NK-92 (cell line): ENCODE measurements around the gene PRKCE.
"Not testable (repeated sequence)": the region's sequence is repeated elsewhere in the genome, so short reads cannot be mapped to it uniquely, and the experiment has no call there.

Source experiments
- DNase-seq: peaks from one replicate; lab custom pipeline; 2025; ENCODE audit not compliant: unreplicated experiment; lab: John Stamatoyannopoulos, UW

Gene PRKCE

DNA sequence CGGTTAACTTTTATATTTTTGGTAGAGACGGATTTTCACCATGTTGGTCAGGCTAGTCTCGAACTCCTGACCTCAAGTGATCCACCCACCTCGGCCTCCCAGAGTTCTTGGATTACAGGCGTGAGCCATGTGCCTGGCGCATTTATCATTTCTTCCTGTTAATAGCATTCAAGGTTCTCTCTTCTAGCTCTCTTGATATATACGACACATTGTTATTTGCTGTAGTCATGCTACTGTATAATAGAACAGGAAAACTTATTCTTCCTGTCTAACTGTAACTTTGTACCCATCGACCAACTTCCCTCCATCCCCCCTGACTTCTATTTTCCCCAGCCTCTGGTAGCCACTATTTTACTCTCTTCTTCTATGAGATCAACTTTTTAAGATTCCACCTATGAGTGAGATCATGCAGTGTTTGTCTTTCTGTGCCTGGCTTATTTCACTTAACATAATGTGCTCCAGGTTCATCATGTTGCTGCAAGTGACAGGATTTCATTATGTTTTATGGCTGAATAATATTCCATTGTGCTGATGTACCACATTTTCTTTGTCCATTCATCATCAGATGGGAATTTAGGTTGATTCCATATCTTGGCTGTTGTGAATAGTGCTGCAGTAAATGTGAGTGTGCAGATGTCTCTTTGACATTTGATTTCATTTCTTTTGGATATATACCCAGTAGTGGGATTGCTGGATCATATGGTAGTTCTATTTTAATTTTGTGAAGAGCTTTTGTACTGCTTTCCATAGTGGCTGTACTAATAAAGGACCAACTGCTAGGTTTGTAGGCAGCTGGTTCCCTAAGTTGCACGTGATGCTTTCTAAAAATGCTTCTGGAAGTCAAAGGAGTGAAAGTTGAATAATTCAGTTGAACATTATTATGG lies 205.2 kb downstream of the PRKCE start:
- no peak for DNase-seq

DNA sequence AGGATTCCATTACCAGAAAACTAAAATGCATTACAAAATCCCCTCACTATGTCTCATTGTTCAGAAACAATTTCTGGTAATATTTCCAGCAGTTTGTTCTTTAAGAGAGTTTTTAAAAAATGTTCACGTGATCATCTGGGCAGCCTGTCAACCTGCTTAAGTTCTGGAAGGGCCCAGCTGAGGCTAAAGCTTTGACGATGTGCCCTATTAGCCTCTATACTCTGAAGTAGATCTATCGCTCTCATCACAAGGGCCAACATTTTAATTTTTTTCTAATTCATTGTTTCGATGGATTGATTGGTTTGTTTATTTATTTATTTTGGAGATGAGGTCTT lies 205.8 kb downstream of the PRKCE start:
- DNase-seq = no peak

DNA sequence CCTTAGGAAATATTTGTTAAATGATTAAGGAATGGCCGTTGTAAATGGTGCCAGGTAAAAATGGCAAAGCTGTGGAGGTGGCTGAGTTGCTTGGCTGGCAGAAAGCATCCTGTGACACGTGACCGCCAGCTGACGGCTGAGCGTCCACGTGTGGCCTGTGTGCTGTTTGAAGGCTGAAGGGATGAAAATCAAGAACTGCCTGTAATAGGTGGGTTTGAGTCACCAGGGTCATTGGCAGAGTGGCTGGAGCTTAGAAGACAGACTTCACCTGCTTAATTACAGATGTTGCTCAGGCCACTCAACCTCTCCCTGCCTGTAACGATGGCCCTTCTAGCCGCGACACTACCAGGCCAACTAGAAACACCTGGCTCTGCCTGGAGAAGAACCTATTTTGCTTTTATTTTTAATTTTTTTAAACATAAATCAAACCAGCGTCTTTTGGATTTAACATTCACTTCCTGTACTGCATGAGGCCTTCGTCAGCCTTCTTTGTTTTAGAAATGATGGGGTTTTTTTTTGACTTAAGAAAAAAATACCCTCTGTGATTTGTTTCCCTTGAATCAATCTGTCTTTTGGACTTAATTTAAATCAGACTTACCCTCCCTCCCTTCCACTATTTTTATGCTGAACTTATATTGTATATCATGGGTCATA lies 206.5 kb downstream of the PRKCE start:
- DNase-seq = no peak

DNA sequence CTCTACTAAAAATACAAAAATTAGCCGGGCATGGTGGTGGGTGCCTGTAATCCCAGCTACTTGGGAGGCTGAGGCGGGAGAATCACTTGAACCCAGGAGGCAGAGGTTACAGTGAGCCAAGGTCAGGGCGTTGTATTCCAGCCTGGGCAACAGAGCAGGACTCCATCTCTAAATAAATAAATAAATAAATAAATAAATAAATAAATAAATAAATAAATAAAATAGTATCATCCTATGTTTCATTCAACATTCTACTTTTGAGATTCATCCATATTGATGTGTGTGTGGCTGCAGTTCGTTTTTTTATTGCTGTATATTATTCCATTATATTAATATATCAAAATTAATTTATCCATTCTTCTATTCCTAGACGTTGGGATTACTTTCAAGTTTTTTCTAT lies 207.4 kb downstream of the PRKCE start:
- DNase-seq = not testable (repeated sequence)

DNA sequence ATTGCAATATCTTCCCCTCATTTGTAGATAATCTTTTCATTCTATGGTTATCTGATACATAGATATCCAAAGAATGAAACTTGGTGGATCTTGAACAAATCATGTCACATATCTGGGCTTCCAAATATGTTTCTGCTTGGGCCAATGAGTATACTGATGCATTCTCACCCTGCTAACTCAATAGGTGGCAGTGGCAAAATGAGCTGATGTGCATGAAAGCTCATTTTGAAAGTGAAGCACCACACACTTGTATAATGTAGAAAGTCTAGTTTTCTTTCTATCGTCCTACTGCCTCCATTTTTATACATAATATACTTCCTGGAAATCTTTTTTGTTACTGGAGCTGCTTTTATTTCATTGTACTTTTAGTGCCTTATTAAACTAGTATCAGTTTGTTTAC lies 208.2 kb downstream of the PRKCE start:
- no peak for DNase-seq

DNA sequence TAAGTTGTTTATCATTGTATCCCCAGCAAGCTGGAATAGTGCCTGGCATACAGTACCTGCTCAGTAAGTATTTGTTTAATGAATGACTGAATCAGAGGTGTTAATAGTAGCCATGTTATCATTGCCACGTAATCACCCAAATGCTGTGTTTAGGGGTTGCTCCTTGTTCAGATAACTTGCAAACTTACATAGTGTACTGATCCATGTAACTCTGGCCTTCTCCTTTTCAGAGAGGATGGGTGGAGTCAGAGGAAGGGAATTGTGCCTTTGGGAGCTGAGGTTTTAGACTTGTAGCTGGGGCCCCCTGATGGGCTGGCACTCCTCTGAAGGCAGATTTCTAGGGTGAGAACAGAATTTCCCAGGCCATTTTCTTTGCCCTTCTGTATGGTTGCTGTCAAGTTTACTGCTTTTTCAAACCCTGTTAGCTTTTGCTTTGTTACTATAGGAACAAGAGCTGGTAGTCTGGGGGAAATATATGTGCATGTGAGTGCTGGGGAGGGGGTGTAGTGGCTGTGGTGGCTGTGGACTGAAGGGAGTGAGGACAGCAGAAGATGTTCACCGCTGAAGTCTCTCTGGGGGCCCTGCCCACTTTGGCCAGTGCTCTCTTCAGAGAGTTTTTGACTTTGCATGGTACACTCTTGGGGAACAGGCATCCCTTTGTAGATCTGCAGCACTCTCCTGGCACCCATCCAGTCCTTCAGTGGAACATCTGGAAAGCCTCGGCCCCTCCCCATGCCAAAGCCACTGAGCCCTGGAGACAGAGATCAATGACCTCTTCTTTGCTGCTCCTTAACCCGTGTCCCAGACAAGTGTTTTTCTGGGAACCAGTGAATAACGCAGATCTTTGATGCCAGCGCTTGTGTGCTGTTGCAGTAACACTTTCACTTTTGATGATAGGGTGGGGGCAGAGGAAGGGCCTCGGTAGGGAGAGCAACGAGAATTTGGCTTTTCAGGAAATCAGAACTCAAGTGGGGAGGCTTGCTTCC lies 209.0 kb downstream of the PRKCE start:
- DNase-seq = no peak

DNA sequence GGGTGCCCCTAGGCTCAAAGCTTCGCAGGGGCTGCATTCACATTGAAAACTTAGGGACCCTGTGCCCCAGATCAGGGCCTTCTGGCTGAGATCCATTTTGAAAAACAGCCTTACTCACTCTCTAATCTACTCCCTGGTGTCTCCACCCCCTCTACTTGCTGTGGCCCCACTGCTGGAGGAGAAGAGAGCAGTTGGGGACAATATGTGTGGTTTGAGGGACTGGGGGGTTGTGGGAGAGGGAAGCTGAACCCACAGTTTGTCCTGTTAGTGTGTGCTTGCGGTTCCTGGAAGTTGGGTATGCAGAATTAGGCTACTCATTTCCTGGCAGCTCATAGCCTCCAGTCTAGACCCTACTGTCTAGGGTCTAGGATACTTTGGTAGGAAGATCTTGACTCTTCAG lies 211.4 kb downstream of the PRKCE start:
- DNase-seq = no peak

DNA sequence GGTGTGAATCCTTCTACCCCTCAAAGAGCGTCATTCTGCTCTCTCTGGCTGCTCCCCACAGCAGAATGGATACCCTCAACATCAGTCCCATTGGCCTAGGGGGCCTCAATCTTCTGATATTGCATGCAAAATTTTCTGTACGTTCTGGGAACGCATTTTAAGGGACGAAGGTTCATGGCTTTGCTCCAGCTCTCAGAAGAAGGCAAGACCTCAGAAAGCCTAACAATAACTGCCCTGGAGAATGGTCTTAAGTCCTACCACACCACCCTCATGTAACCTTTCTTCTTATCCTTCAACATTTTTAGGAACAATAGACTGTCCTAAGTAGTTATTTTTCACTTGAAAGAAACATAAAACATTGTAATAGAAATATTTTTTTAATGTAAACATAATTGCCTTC lies 212.6 kb downstream of the PRKCE start:
- no peak for DNase-seq

DNA sequence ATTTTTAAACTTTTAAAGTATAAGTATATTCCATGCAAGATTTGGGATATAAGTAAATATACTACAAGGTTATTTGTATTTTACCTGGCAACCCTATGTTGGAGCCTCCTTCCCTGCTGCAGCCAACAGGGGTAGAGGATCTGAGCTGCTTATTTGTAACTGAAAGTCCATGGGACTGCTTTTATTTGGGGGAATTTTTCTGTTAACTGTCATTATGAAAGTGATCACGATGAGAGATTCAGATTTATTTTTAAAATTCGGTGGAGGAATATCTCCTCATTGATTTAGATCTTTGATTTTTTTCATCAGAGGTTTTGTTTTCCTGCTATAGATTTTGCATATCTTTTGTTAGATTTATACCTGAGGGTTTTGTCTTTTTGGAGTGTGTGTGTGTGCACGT lies 215.9 kb downstream of the PRKCE start:
- DNase-seq = no peak

DNA sequence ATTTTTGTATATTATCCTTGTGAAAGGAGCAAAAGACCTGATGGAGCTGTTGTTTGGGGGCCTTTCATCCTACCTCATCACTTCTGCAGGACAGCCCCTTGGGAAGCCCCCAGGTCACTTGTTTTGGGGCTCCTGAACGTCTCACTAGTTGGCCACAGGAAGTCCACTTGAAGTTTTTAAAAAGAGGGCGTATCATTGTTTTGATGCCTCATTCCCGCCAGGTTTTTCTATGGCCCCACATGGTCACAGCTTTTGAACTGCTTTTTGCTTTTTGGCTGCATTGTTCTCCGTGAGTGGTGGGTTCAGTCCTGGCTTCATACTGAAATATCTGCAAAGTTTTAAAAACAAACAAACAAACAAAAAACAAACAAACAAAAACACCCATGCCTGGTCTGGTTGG lies 216.3 kb downstream of the PRKCE start:
- DNase-seq = no peak

DNA sequence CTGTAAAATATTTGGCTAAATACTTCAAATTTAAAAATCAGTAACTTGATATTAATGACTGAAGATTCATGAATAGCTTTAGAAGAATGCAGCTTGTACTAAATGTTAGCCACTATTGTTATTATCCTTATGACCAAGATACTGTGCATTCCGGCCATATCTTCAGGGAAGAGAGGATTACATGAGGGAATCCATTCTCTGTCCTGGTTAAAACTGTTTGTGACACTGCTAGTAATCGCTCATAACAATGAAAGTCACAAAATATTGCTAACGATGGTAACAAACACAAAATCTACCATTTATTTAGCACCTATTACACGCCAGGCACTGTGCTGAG lies 217.7 kb downstream of the PRKCE start:
- DNase-seq = no peak

DNA sequence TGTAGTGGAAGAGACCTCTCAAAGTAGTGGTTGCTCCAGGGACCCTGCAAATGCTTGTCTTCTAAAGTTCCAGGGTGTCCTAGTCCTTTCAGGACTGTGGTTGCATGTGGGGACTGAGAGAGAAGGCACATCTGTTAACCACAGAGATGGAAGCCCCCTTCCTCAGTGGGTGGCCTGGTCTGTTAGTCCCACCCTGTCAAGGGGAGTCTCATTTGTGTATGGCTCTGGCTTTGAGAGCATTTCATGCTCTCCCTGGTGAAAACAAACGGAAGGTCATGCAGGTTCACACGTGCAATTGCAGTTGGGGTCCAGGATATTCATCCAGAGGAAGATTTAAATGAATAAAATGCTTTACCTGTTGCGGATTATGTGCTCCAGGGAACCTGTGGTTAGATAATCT lies 219.6 kb downstream of the PRKCE start:
- DNase-seq = no peak

DNA sequence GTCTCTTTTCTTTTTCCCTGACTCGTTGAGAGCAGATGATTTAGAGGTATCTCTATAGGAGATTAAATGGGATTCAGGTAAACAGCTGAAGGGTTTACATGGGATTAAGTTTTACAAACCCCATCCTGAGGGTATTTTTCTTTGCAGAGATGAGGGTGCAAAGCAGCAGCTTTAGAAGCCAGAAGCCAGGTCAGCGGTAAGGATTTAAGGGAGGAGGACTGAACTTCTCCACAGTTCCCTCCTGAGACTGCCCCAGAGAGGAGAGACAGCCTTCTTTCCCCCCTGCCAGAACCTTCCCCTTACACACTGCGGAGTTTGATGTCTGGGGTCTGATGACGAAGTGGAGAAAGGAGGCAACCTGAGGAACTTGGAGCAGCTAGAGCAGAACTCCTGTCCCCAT lies 220.1 kb downstream of the PRKCE start:
- no peak for DNase-seq

DNA sequence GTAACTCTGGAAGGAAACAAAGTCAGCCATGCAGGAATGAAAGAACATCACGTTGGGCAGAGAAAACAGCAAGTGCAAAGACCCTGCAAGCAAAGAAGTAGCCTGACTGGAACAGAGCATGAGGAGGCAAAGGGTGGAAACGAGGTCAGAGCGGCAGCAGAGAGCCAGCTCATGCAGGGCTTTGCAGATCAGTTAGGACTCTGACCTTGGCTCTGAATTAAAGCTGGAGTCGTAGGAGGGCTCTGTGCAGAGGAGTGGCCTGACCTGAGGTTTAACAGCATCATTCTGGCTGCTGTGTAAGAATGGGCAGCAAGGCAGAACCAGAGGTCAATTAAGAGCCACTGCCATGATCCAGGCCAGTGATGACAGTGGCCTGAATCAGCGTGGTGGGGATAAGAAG lies 220.7 kb downstream of the PRKCE start:
- no peak for DNase-seq

DNA sequence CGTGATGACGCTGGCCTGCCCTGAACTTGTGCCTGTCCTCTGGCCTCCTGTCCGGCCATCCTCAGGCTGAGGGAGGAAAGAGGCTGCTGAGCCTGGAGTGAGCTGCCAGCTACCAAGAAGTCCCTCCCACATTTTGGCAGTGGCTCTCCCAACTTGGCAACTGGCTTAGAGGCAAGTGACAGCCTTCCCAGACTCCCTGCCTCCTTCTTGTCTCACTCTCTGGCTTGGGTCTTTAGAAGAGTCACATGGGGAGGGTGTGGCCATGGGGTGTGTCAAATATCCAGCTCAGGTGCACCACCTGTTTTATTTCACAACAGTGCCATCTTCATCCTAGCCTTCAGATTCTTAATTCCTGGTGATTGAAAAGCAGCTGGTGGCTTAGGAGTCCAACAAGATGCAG lies 222.9 kb downstream of the PRKCE start:
- DNase-seq = no peak

DNA sequence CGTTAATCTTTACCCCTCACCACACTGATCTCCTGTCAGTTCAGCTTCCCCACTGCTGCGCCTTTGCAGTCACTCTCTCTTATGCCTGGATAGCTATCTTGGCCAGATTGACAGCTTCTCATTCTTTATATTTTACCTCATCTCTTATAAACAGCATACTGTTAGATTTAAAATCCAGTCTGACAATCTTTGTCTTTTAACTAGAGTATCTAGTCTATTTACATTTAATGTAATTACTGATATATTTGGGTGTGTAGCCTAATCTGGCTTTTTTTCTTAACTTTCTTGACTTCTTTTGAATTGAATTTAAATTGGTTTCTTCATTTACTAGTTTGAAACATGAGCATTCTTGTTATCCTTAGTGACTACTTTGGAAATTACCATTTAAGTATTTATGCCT lies 225.1 kb downstream of the PRKCE start:
- no peak for DNase-seq

DNA sequence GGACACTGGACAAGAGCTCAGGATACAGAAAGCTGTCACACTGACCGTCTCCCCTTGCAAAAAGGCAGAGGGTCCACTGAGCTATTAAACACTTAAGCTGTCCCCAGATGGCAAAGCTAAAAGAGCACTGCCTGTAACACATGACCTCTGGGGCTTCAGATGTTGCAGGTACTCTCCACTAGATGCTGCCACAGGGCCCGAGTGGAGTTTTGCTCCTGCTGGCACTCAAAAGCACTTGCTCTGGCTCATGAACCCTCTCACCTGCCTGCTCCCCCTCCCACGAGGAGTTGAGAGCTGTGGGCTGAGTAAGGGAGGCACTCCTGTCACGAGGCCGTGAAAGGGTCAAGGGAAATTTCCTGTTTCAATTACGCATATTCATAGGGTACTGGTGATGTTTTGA lies 227.9 kb downstream of the PRKCE start:
- DNase-seq = no peak

DNA sequence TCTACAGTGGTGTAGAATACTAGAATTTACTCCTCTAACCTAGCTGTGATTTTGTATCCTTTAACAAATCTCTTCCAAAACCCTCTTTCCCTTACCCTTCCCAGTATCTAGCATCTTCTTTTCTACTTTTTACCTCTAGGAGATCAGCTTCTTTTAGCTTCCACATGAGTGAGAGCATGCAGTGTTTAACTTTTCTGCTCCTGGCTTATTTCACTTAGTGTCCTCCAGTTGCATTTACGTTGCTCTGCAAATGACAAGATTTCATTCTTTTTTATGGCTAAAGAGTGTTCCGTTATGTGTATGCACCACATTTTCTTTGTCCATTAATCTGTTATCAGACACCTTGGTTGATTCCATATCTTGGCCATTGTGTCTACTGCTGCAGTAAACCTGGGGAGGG lies 228.5 kb downstream of the PRKCE start:
- no peak for DNase-seq

DNA sequence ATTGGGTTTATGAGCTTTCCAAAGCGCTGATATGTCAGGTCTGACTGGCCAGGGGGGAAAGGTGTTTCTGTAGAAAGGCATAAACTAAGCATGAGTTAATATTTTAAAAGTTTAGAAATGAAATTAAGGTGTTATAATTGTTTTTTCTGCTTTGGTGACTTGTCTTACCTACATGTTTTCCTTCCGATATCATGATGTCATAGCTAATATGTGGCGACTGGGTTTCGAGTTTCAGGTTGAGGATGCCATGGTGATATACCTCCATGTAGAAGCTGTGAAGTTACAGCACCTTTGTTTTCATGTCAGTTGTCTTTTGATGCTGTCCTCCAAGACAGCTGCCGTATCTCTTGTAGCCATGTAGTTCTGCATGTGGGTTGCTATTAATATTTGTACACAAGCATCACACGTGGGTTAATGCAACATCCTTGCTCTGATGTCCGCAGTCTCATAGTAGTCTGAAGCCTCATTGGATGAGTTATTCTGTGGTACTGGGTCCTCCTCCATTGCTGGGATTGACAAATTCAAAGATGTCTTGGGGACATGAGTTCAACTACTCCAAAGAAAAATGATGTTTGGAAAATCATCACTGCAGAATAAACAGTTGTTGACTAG lies 230.6 kb downstream of the PRKCE start:
- no peak for DNase-seq

DNA sequence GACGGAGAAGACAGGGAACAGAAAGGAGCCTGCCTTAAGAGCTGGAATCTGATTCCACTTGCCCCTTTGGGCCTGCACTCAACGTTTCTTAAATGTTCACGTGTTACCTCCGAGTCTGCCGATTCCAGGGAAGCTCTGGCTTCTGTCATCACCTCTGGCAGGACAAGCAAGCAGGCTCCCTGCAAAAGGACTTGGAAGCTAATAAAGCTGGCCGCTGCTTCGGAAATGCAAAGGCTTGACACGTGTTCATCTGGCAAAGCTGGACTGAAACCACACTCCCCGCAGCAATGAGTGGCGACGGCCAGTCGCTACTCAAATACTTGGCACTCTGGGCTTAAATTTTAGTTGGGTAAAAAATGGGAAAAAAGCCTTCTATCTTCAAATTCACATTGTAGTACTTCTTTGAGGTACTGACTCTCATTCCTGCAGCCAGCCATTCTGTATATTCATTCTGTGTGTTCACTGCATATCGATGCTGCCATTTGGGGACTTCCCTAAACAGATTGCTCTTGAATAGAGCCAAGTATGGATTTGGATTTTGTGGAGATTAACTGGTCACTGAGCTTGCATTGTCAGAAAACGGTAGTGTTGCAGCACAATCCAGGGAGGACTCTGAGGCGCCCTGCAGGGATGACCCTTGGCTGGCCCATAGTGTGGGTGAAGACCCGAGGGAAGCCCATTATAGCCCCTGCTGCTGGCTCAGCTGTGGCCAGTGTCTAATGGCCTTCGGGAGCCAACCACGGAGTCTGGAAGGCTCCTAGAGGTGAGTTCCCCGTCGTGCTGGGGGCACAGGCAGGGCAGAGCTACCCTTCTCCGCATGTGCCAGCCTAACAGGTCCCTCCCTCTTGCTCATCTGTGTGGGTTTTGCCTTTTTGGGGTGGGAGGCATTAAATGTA lies 231.5 kb downstream of the PRKCE start:
- DNase-seq = no peak
